SU-DHL-6 (cell line): ENCODE measurements around the gene GPC3.

ENCODE experiments used
- H2AFZ ChIP-seq: fragments of 200-600 bp; sonication (generic); 2 replicates; pipeline ENCODE4 v1.6.1; 2014; ENCODE audit warnings: low read depth, mild to moderate bottlenecking, moderate library complexity, mixed read lengths, antibody characterized with exemption, low read length; ENCODE audit not compliant: severe bottlenecking
- H3F3A ChIP-seq: fragments of 200-600 bp; shearing (Covaris generic); 2 replicates; pipeline ENCODE4 v1.6.0; 2016; ENCODE audit warnings: antibody characterized with exemption, mild to moderate bottlenecking; ENCODE audit not compliant: insufficient read depth
- H3K27ac ChIP-seq: fragments of 200-600 bp; sonication (generic); 2 replicates; pipeline ENCODE4 v1.5.1; 2016; ENCODE audit warnings: low read depth, mild to moderate bottlenecking, low read length, moderate library complexity, mixed read lengths
- H3K27me3 ChIP-seq: fragments of 200-600 bp; sonication (generic), shearing (Covaris generic); 2 replicates; pipeline ENCODE4 v1.6.0; 2014; ENCODE audit warnings: mild to moderate bottlenecking, low read length
- H3K36me3 ChIP-seq: fragments of 200-600 bp; sonication (generic); 2 replicates; pipeline ENCODE4 v1.6.1; 2014; ENCODE audit warnings: mild to moderate bottlenecking, low read length, mixed read lengths
- H3K4me2 ChIP-seq: fragments of 300-600, 200-600 bp; shearing (Covaris generic), sonication (generic); 2 replicates; pipeline ENCODE4 v1.6.0; 2014; ENCODE audit warnings: low read length, low read depth, mild to moderate bottlenecking; ENCODE audit not compliant: poor library complexity, severe bottlenecking
- H3K4me3 ChIP-seq: fragments of 200-600 bp; sonication (generic); 2 replicates; pipeline ENCODE4 v1.5.1; 2014; ENCODE audit warnings: antibody characterized with exemption, low read length, mild to moderate bottlenecking, mixed read lengths; ENCODE audit not compliant: insufficient read depth, poor library complexity, severe bottlenecking
- H3K79me2 ChIP-seq: fragments of 200-600 bp; sonication (generic); 2 replicates; pipeline ENCODE4 v1.6.1; 2014; ENCODE audit warnings: mild to moderate bottlenecking, low read length, moderate library complexity; ENCODE audit not compliant: insufficient read depth
- H3K9ac ChIP-seq: fragments of 200-600 bp; sonication (generic); 2 replicates; pipeline ENCODE4 v1.7.0; 2014; ENCODE audit warnings: mild to moderate bottlenecking, low read length
- H3K9me2 ChIP-seq: fragments of 200-600 bp; sonication (generic); replicated peaks from 2 replicates; pipeline ENCODE4 v1.6.1; 2014; ENCODE audit warnings: low read length; ENCODE audit not compliant: insufficient read depth
- H3K9me3 ChIP-seq: fragments of 200-600 bp; sonication (generic); 2 replicates; pipeline ENCODE4 v1.6.1; 2014; ENCODE audit warnings: low read length, mixed read lengths; ENCODE audit not compliant: insufficient read depth
- H4K20me1 ChIP-seq: fragments of 200-600 bp; sonication (generic); 2 replicates; pipeline ENCODE4 v1.6.1; 2014; ENCODE audit warnings: low read depth, mild to moderate bottlenecking, antibody characterized with exemption, low read length, moderate library complexity, mixed read lengths
- EZH2phosphoT487 ChIP-seq: fragments of 200-600 bp; sonication (generic), shearing (Covaris generic); conservative IDR thresholded peaks from 2 replicates; pipeline ENCODE4 v1.6.1; 2018; ENCODE audit warnings: mild to moderate bottlenecking, antibody characterized with exemption, low read length, moderate library complexity, mixed read lengths
- TF ChIP-seq, protein P1 (sequence below): fragments of 200-600 bp; sonication (generic); IDR thresholded peaks from one replicate; pipeline ENCODE4 v1.5.1; 2017; ENCODE audit warnings: antibody characterized with exemption, mild to moderate bottlenecking, low read length, moderate library complexity; ENCODE audit not compliant: insufficient read depth, poor library complexity, severe bottlenecking

GPC3 gene

DNA sequence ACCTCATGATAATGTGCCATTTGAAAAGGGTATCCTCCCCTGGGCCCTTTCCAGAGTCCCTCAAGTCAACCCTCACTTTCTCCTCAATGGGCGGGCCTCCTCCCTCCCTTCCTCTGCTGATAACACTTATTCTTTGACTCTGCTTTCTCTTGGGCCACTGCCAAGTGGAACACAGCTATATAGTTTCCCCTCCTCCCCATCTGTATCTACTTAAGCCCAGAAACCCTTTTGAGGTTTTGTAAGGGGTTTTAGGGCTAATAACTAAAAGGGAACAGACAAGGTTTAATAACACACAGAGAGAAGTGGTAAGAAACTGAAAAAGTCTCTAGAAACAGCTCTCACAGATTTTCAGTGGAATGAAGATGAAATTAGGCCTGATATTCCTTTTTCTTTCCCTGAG lies 116.7 kb downstream of the GPC3 start:
- Histone ChIP-seq H3K27ac (no peak overlapping the region), H3K27me3 (no peaks in the 10 kb centered on the region), H3K79me2 (no peaks in the 10 kb centered on the region), H2AFZ (no peak overlapping the region), H3K4me2 (no peak overlapping the region), H4K20me1 (no peaks in the 10 kb centered on the region), H3K9ac (no peak overlapping the region), H3K9me3 (no peaks in the 10 kb centered on the region), H3K4me3 (no peak overlapping the region), H3F3A (no peaks in the 10 kb centered on the region), H3K36me3 (no peaks in the 10 kb centered on the region), H3K9me2 (no peaks in the 10 kb centered on the region)
- TF ChIP-seq, protein P1, sequence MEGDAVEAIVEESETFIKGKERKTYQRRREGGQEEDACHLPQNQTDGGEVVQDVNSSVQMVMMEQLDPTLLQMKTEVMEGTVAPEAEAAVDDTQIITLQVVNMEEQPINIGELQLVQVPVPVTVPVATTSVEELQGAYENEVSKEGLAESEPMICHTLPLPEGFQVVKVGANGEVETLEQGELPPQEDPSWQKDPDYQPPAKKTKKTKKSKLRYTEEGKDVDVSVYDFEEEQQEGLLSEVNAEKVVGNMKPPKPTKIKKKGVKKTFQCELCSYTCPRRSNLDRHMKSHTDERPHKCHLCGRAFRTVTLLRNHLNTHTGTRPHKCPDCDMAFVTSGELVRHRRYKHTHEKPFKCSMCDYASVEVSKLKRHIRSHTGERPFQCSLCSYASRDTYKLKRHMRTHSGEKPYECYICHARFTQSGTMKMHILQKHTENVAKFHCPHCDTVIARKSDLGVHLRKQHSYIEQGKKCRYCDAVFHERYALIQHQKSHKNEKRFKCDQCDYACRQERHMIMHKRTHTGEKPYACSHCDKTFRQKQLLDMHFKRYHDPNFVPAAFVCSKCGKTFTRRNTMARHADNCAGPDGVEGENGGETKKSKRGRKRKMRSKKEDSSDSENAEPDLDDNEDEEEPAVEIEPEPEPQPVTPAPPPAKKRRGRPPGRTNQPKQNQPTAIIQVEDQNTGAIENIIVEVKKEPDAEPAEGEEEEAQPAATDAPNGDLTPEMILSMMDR = no peak
- TF ChIP-seq EZH2phosphoT487 = no peak

DNA sequence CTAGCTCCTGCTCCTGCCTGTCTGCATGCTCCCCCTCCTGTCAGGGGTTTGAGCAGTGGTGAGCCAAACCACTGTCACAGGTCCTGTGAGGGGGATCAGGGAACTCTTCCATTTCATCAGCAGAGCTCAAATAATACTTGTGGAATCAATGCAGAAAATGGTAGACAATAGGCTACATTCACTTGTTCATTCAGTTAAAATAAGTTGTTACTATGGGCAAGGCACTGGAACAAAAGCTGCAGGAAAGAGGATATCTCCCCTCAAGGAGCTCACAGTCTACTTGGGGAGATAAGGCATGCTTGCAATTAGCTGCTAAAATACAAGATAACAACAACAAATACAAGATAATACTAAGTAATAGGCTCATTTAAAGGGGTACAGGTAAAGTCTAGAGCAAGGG lies 117.1 kb downstream of the GPC3 start:
- no peak overlapping the region for H3K27ac ChIP-seq
- TF ChIP-seq, protein P1 = no peak
- TF ChIP-seq EZH2phosphoT487 = no peak
- H3K27me3 ChIP-seq = no peaks in the 10 kb centered on the region
- no peaks in the 10 kb centered on the region for H3K36me3 ChIP-seq
- H3K9me2 ChIP-seq = no peaks in the 10 kb centered on the region
- no peak overlapping the region for H2AFZ ChIP-seq
- H4K20me1 ChIP-seq = no peaks in the 10 kb centered on the region
- no peaks in the 10 kb centered on the region for H3K9me3 ChIP-seq
- no peaks in the 10 kb centered on the region for H3K79me2 ChIP-seq
- no peak overlapping the region for H3K4me3 ChIP-seq
- no peaks in the 10 kb centered on the region for H3F3A ChIP-seq
- H3K9ac ChIP-seq = no peak overlapping the region
- H3K4me2 ChIP-seq = no peak overlapping the region

GRCh38 chrX:133865761-133866471 lies 119.5 kb downstream of the GPC3 start:
- H3K9ac ChIP-seq = no peak overlapping the region
- no peak overlapping the region for H2AFZ ChIP-seq
- H3K27ac ChIP-seq = no peak overlapping the region
- H4K20me1 ChIP-seq = no peaks in the 10 kb centered on the region
- no peak for TF ChIP-seq EZH2phosphoT487
- TF ChIP-seq, protein P1 = no peak
- no peak overlapping the region for H3K4me2 ChIP-seq
- no peaks in the 10 kb centered on the region for H3F3A ChIP-seq
- no peaks in the 10 kb centered on the region for H3K36me3 ChIP-seq
- H3K4me3 ChIP-seq = no peak overlapping the region
- H3K9me3 ChIP-seq = no peaks in the 10 kb centered on the region
- no peaks in the 10 kb centered on the region for H3K79me2 ChIP-seq
- H3K9me2 ChIP-seq = no peaks in the 10 kb centered on the region
- no peaks in the 10 kb centered on the region for H3K27me3 ChIP-seq
